Upper lobe of left lung (tissue), 4 donors: Measurements from ENCODE around the gene SIM2.

Experiments used
- EP300 ChIP-seq, 4 donors: sonication (generic); formaldehyde crosslinking; IDR thresholded peaks; one replicate each; pipeline ENCODE4 v1.5.1; 2017; ENCODE audit warnings: antibody characterized with exemption in 4 of 4, control low read depth in 2 of 4
- POLR2A ChIP-seq, 4 donors: fragments of 450-650 bp; IDR thresholded peaks; one replicate each; pipeline ENCODE4 v1.5.1; 2016 to 2017; ENCODE audit warnings: antibody characterized with exemption in 4 of 4, mild to moderate bottlenecking in 2 of 4
- TF ChIP-seq, protein P1 (sequence below), 6 experiments: fragments of 450-650 bp in 4 of 6; fragments of 200-600 bp in 2 of 6; sonication (generic) in 2 of 6; IDR thresholded peaks; one replicate each; pipeline ENCODE4 v1.5.1; 2016 to 2019; ENCODE audit warnings: antibody characterized with exemption in 6 of 6

DNA sequence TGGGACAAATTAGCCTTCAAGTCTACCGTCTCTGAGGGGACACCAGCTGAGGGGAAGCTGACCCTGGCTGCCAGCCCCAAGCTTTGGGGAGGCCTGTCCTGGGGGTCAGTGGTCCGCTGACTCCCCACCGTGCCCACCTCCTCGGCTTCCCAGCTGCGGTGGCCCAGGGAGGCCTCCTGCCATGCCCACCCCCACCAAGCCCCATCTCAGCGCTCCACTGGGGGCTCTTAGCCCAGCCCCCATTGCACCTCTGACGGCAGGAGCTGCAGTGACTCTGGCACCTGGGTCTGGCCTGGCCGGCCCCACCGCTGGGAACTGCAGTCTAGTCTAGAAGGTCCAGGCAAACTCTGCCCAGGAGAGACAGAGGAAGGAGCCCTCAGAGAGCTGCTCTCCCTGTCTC lies 30.2 kb upstream of the SIM2 start:
- TF ChIP-seq, protein P1, sequence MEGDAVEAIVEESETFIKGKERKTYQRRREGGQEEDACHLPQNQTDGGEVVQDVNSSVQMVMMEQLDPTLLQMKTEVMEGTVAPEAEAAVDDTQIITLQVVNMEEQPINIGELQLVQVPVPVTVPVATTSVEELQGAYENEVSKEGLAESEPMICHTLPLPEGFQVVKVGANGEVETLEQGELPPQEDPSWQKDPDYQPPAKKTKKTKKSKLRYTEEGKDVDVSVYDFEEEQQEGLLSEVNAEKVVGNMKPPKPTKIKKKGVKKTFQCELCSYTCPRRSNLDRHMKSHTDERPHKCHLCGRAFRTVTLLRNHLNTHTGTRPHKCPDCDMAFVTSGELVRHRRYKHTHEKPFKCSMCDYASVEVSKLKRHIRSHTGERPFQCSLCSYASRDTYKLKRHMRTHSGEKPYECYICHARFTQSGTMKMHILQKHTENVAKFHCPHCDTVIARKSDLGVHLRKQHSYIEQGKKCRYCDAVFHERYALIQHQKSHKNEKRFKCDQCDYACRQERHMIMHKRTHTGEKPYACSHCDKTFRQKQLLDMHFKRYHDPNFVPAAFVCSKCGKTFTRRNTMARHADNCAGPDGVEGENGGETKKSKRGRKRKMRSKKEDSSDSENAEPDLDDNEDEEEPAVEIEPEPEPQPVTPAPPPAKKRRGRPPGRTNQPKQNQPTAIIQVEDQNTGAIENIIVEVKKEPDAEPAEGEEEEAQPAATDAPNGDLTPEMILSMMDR (IDR thresholded peaks at IDR 0.05) = no peak
- no peak for TF ChIP-seq EP300 (IDR thresholded peaks at IDR 0.05)
- TF ChIP-seq POLR2A (IDR thresholded peaks at IDR 0.05) = no peak
